ENCODE measurements around the gene SLC17A2. TPM values are rescaled to one million over a fixed set of nuclear protein-coding genes. Genes with fewer than 3 reads are reported as not detected.
A peak's percentile ranks its signal among the peaks of the same experiment; 100 is the strongest.

The SLC17A2 gene
- total and polyA plus RNA-seq, 2 experiments from 2014 or later = not detected

DNA sequence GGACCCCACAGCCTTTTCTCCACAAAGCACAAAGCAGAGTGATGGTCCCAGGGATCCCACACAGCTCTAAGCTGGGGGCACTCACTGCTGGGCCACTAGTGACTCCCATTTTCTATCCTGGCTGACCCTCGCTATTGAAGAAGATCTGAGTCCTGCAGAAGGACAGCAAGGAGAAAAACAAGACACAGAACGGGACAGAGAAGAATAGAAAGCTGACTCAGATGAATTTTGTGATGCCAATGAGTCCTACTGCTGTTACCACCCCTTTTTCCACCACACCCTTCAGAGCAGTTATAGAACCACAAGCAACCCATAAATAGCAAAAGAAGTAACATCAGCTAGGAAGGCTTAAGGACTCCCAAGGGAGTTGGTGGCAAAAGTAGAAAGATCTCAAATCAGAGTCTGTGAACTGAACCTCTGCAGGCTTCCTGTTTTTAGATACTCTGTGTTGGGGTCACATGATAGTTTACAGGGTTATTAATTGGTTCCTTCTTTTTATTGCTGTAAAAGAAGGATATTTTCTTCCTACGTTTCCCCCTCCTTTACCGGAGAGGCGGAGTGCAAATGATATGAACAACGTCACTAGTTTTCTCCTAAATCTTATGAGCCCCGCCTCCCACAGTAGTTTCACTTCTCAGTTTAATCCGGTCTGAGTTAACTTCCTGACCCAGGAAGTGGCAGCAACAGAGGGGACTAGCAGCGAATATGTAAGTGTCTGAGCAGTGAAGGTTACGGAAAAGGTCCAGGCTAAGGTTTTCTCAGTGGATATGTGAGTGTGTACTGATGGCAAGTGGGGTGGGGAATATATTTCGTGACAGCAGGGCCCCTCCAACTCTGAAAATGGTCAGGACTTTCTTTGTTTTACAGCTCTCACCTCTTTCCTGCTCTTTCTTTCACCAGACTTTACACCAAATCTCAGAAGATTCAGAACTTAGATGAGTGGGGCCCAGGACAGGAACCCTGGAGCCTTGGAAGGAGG, 31.9 kb upstream of the SLC17A2 start, which contains the start of gene TRIM38:
TSS of gene TRIM38 (plus strand) at position 654 of the 979 bp plus-strand sequence. CDS start 3,721 bp downstream, outside the sequence.
- Histone ChIP-seq H3K27me3 (ENCODE audit: insufficient read depth) (peaks cover 18% of the 10 kb centered on the region), H3K36me3 (ENCODE audit: insufficient read depth) (0 out of 2 replicates have a peak, but pooled peaks cover 11% of the 10 kb centered on the region), H2AFZ (peak within 1 kb of the TSS; percentile 29; the same call in 1 of the 2 replicates), H4K20me1 (replicated peaks; ENCODE audit: insufficient read depth) (no peaks in the 10 kb centered on the region), H3K4me3 (peak within 1 kb of the TSS; percentile 40), H3K27ac (ENCODE audit: low read depth) (no peak within 1 kb of the TSS), H3F3A (replicated peaks; ENCODE audit: low read depth) (no peaks in the 10 kb centered on the region), H3K9me2 (ENCODE audit: insufficient read depth) (peaks cover 4% of the 10 kb centered on the region; the same call in 1 of the 2 replicates), H3K79me2 (replicated peaks; ENCODE audit: insufficient read depth) (no peaks in the 10 kb centered on the region), H3K4me1 (ENCODE audit: insufficient read depth) (peaks cover 44% of the 10 kb centered on the region), H3K4me2 (peak within 1 kb of the TSS; percentile 74)
- Mint-ChIP-seq H3K9me3 (peaks cover 38% of the 10 kb centered on the region), H3K4me3 (peak within 1 kb of the TSS; percentile 67), H3K4me1 (peaks cover 55% of the 10 kb centered on the region), H3K36me3 (ENCODE audit: low read depth) (peaks cover 46% of the 10 kb centered on the region), H3K27me3 (ENCODE audit: insufficient read depth, low read depth, poor library complexity) (peaks cover 10% of the 10 kb centered on the region), H3K27ac (peak within 1 kb of the TSS; percentile 57; the same call in 1 of the 2 replicates)
- DNase-seq (ENCODE audit: low spot score) = peak; percentile 53
- ATAC-seq = peak; percentile 25
- TF ChIP-seq JUNB (IDR thresholded peaks at IDR 0.05; ENCODE audit: unreplicated experiment) = no peak
- no peak for TF ChIP-seq POLR2AphosphoS5 (IDR thresholded peaks at IDR 0.05; ENCODE audit: low read depth)
- TF ChIP-seq ZNF114 (CRISPR knock-in tag; IDR thresholded peaks at IDR 0.05) = no peak
- TF ChIP-seq, protein P1, sequence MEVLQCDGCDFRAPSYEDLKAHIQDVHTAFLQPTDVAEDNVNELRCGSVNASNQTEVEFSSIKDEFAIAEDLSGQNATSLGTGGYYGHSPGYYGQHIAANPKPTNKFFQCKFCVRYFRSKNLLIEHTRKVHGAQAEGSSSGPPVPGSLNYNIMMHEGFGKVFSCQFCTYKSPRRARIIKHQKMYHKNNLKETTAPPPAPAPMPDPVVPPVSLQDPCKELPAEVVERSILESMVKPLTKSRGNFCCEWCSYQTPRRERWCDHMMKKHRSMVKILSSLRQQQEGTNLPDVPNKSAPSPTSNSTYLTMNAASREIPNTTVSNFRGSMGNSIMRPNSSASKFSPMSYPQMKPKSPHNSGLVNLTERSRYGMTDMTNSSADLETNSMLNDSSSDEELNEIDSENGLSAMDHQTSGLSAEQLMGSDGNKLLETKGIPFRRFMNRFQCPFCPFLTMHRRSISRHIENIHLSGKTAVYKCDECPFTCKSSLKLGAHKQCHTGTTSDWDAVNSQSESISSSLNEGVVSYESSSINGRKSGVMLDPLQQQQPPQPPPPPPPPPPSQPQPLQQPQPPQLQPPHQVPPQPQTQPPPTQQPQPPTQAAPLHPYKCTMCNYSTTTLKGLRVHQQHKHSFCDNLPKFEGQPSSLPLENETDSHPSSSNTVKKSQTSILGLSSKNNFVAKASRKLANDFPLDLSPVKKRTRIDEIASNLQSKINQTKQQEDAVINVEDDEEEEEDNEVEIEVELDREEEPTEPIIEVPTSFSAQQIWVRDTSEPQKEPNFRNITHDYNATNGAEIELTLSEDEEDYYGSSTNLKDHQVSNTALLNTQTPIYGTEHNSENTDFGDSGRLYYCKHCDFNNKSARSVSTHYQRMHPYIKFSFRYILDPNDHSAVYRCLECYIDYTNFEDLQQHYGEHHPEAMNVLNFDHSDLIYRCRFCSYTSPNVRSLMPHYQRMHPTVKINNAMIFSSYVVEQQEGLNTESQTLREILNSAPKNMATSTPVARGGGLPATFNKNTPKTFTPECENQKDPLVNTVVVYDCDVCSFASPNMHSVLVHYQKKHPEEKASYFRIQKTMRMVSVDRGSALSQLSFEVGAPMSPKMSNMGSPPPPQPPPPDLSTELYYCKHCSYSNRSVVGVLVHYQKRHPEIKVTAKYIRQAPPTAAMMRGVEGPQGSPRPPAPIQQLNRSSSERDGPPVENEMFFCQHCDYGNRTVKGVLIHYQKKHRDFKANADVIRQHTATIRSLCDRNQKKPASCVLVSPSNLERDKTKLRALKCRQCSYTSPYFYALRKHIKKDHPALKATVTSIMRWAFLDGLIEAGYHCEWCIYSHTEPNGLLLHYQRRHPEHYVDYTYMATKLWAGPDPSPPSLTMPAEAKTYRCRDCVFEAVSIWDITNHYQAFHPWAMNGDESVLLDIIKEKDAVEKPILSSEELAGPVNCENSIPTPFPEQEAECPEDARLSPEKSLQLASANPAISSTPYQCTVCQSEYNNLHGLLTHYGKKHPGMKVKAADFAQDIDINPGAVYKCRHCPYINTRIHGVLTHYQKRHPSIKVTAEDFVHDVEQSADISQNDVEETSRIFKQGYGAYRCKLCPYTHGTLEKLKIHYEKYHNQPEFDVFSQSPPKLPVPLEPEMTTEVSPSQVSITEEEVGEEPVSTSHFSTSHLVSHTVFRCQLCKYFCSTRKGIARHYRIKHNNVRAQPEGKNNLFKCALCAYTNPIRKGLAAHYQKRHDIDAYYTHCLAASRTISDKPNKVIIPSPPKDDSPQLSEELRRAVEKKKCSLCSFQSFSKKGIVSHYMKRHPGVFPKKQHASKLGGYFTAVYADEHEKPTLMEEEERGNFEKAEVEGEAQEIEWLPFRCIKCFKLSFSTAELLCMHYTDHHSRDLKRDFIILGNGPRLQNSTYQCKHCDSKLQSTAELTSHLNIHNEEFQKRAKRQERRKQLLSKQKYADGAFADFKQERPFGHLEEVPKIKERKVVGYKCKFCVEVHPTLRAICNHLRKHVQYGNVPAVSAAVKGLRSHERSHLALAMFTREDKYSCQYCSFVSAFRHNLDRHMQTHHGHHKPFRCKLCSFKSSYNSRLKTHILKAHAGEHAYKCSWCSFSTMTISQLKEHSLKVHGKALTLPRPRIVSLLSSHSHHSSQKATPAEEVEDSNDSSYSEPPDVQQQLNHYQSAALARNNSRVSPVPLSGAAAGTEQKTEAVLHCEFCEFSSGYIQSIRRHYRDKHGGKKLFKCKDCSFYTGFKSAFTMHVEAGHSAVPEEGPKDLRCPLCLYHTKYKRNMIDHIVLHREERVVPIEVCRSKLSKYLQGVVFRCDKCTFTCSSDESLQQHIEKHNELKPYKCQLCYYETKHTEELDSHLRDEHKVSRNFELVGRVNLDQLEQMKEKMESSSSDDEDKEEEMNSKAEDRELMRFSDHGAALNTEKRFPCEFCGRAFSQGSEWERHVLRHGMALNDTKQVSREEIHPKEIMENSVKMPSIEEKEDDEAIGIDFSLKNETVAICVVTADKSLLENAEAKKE (CRISPR knock-in tag; IDR thresholded peaks at IDR 0.05) = no peak
- no peak for TF ChIP-seq STAT1 (IDR thresholded peaks at IDR 0.05; ENCODE audit: unreplicated experiment)
- TF ChIP-seq EZH2phosphoT487 (IDR thresholded peaks at IDR 0.05; ENCODE audit: unreplicated experiment) = no peak
- TF ChIP-seq, protein P2, sequence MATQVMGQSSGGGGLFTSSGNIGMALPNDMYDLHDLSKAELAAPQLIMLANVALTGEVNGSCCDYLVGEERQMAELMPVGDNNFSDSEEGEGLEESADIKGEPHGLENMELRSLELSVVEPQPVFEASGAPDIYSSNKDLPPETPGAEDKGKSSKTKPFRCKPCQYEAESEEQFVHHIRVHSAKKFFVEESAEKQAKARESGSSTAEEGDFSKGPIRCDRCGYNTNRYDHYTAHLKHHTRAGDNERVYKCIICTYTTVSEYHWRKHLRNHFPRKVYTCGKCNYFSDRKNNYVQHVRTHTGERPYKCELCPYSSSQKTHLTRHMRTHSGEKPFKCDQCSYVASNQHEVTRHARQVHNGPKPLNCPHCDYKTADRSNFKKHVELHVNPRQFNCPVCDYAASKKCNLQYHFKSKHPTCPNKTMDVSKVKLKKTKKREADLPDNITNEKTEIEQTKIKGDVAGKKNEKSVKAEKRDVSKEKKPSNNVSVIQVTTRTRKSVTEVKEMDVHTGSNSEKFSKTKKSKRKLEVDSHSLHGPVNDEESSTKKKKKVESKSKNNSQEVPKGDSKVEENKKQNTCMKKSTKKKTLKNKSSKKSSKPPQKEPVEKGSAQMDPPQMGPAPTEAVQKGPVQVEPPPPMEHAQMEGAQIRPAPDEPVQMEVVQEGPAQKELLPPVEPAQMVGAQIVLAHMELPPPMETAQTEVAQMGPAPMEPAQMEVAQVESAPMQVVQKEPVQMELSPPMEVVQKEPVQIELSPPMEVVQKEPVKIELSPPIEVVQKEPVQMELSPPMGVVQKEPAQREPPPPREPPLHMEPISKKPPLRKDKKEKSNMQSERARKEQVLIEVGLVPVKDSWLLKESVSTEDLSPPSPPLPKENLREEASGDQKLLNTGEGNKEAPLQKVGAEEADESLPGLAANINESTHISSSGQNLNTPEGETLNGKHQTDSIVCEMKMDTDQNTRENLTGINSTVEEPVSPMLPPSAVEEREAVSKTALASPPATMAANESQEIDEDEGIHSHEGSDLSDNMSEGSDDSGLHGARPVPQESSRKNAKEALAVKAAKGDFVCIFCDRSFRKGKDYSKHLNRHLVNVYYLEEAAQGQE (IDR thresholded peaks at IDR 0.05; ENCODE audit: unreplicated experiment) = no peak
- TF ChIP-seq CREB1 (CRISPR knock-in tag; IDR thresholded peaks at IDR 0.05; ENCODE audit: low read depth) = no peak
- no peak for TF ChIP-seq ZNF331 (CRISPR knock-in tag; IDR thresholded peaks at IDR 0.05; ENCODE audit: low read depth)
